Keratinocyte (primary cell): ENCODE data around the gene CA11.

Source experiments
- CTCF ChIP-seq, 3 experiments: IDR thresholded peaks in 1 of 3; conservative IDR thresholded peaks in 1 of 3; optimal IDR thresholded peaks in 1 of 3; 2 replicates in 2 of 3; 3 replicates in 1 of 3; pipeline versions ENCODE3 to v1.5.1; 2011; ENCODE audit warnings: low read length in 3 of 3, mild to moderate bottlenecking in 3 of 3, moderate library complexity in 2 of 3, control low read depth in 1 of 3, inconsistent platforms in 1 of 3; ENCODE audit not compliant: insufficient read depth in 2 of 3; ENCODE audit errors: extremely low read depth in 1 of 3
- EZH2 ChIP-seq: IDR thresholded peaks from one replicate; pipeline ENCODE4 v1.6.1; 2012; ENCODE audit warnings: inconsistent platforms, mild to moderate bottlenecking, low read length, moderate library complexity

- no peak for TF ChIP-seq CTCF (optimal IDR thresholded peaks at IDR 0.05 in 1 of 3, IDR thresholded peaks at IDR 0.05 in 1 of 3, conservative IDR thresholded peaks at IDR 0.05 in 1 of 3; ENCODE audit: extremely low read depth in 1 of 3, insufficient read depth in 2 of 3, low read length in 3 of 3)
- no peak for TF ChIP-seq EZH2
Observed at GRCh38 chr19:48685583-48685982, 39.6 kb upstream of the CA11 start.
